ENCODE data around the gene ACVRL1.

ACVRL1 gene

GRCh38 chr12:51865757-51866270 is 41.5 kb upstream of the ACVRL1 start:
- Histone ChIP-seq H3K9me3 (replicated peaks; ENCODE audit: insufficient read depth, low read length) (no peaks in the 10 kb centered on the region), H3K4me1 (ENCODE audit: low read length) (no peaks in the 10 kb centered on the region), H3K27me3 (replicated peaks; ENCODE audit: insufficient read depth, low read length) (peaks cover 78% of the 10 kb centered on the region), H3K4me3 (ENCODE audit: low read length) (no peak overlapping the region), H2AFZ (ENCODE audit: low read length) (no peak overlapping the region), H3K4me2 (ENCODE audit: low read depth, low read length) (no peak overlapping the region), H3K9me2 (replicated peaks; ENCODE audit: insufficient read depth, low read length) (no peaks in the 10 kb centered on the region), H3K36me3 (replicated peaks; ENCODE audit: insufficient read depth, low read length) (no peaks in the 10 kb centered on the region), H3K27ac (ENCODE audit: low read length) (no peak overlapping the region), H3K79me2 (ENCODE audit: low read length) (no peaks in the 10 kb centered on the region), H3F3A (ENCODE audit: insufficient read depth, low read length) (no peaks in the 10 kb centered on the region), H4K20me1 (ENCODE audit: insufficient read depth, low read length) (no peaks in the 10 kb centered on the region), H3K9ac (ENCODE audit: low read length) (no peak overlapping the region)
- TF ChIP-seq CTCF (IDR thresholded peaks at IDR 0.05; ENCODE audit: low read length) (no peak), EZH2phosphoT487 (IDR thresholded peaks at IDR 0.05; ENCODE audit: low read length) (no peak), EZH2 (optimal IDR thresholded peaks at IDR 0.05; ENCODE audit: low read depth, low read length) (no peak)
- no peak for DNase-seq

GRCh38 chr12:51866324-51866723 is 41.0 kb upstream of the ACVRL1 start:
- Histone ChIP-seq H3K4me1 (ENCODE audit: low read length) (no peaks in the 10 kb centered on the region), H2AFZ (ENCODE audit: low read length) (no peak overlapping the region), H3K27me3 (replicated peaks; ENCODE audit: insufficient read depth, low read length) (peaks cover 74% of the 10 kb centered on the region), H4K20me1 (ENCODE audit: insufficient read depth, low read length) (no peaks in the 10 kb centered on the region), H3K27ac (ENCODE audit: low read length) (no peak overlapping the region), H3K9ac (ENCODE audit: low read length) (no peak overlapping the region), H3K79me2 (ENCODE audit: low read length) (no peaks in the 10 kb centered on the region), H3K4me2 (ENCODE audit: low read depth, low read length) (no peak overlapping the region), H3K9me2 (replicated peaks; ENCODE audit: insufficient read depth, low read length) (no peaks in the 10 kb centered on the region), H3K9me3 (replicated peaks; ENCODE audit: insufficient read depth, low read length) (no peaks in the 10 kb centered on the region), H3K36me3 (replicated peaks; ENCODE audit: insufficient read depth, low read length) (no peaks in the 10 kb centered on the region), H3F3A (ENCODE audit: insufficient read depth, low read length) (no peaks in the 10 kb centered on the region), H3K4me3 (ENCODE audit: low read length) (no peak overlapping the region)
- no peak for TF ChIP-seq CTCF (IDR thresholded peaks at IDR 0.05; ENCODE audit: low read length)
- TF ChIP-seq EZH2 (optimal IDR thresholded peaks at IDR 0.05; ENCODE audit: low read depth, low read length), result no peak
- no peak for TF ChIP-seq EZH2phosphoT487 (IDR thresholded peaks at IDR 0.05; ENCODE audit: low read length)
- DNase-seq, result no peak

- H3K36me3 ChIP-seq (replicated peaks; ENCODE audit: insufficient read depth, low read length), result no peaks in the 10 kb centered on the region
- H3K4me1 ChIP-seq (ENCODE audit: low read length), result no peaks in the 10 kb centered on the region
- H3K9me2 ChIP-seq (replicated peaks; ENCODE audit: insufficient read depth, low read length), result no peaks in the 10 kb centered on the region
- no peak for TF ChIP-seq EZH2phosphoT487 (IDR thresholded peaks at IDR 0.05; ENCODE audit: low read length)
- TF ChIP-seq CTCF (IDR thresholded peaks at IDR 0.05; ENCODE audit: low read length), result no peak
- no peak for TF ChIP-seq EZH2 (optimal IDR thresholded peaks at IDR 0.05; ENCODE audit: low read depth, low read length)
- H3K9me3 ChIP-seq (replicated peaks; ENCODE audit: insufficient read depth, low read length), result no peaks in the 10 kb centered on the region
- DNase-seq, result no peak
- H2AFZ ChIP-seq (ENCODE audit: low read length), result no peak overlapping the region
- H3K4me3 ChIP-seq (ENCODE audit: low read length), result no peak overlapping the region
- H3K27me3 ChIP-seq (replicated peaks; ENCODE audit: insufficient read depth, low read length), result peaks cover 69% of the 10 kb centered on the region
- H3K9ac ChIP-seq (ENCODE audit: low read length), result no peak overlapping the region
- no peaks in the 10 kb centered on the region for H3F3A ChIP-seq (ENCODE audit: insufficient read depth, low read length)
- no peaks in the 10 kb centered on the region for H3K79me2 ChIP-seq (ENCODE audit: low read length)
- H4K20me1 ChIP-seq (ENCODE audit: insufficient read depth, low read length), result no peaks in the 10 kb centered on the region
- no peak overlapping the region for H3K27ac ChIP-seq (ENCODE audit: low read length)
- H3K4me2 ChIP-seq (ENCODE audit: low read depth, low read length), result no peak overlapping the region
These were observed 40.5 kb upstream of the ACVRL1 start for GRCh38 chr12:51866762-51867161.
